HepG2 (cell line): ENCODE data around the gene GLYR1. TPM values are rescaled to one million over a fixed set of nuclear protein-coding genes. Genes with fewer than 3 reads are reported as not detected.

ENCODE experiments used
- ATAC-seq: fragments of 200-7000 bp; cut with Tn5 transposase; 3 replicates; pipeline ENCODE4 v1.9.1; 2020; ENCODE audit warnings: mild to moderate bottlenecking, moderate library complexity
- BruUV-seq: library from RNA; stranded (reverse); fragments of 400-500 nt; replicated peaks from 2 replicates; lab custom pipeline; 2021; lab: Mats Ljungman, UMichigan
- CTCF ChIA-PET: fragments of 300-600 bp; formaldehyde crosslinking; extraction: SDS; loops from one replicate; lab custom pipeline; 2021; ENCODE audit warnings: low total read pairs, inconsistent platforms, low intra/inter-chr PET ratio; lab: Yijun Ruan, JAX
- POLR2A ChIA-PET: fragments of 350-600 bp; sonication (Branson Sonifier 250); formaldehyde crosslinking; loops from one replicate; lab custom pipeline; 2020; ENCODE audit warnings: antibody characterized with exemption, inconsistent platforms; lab: Yijun Ruan, JAX
- DNase-seq: peaks from one replicate; pipeline ENCODE4 v3.0.0-alpha.2; 2015; ENCODE audit warnings: low spot score
- FAIRE-seq: peaks from 3 replicates; lab custom pipeline; 2011; peaks lifted over from hg19 to GRCh38; lab: Jason Lieb, UNC
- H2AFZ ChIP-seq: one replicate; pipeline ENCODE4 v1.6.1; 2011; ENCODE audit warnings: low read length, inconsistent platforms
- H3K27ac ChIP-seq: fragments of 300-600 bp; 3 replicates; pipeline ENCODE4 v1.8.0; 2011; ENCODE audit warnings: mixed run types, mild to moderate bottlenecking, mixed read lengths, low read length, inconsistent platforms; ENCODE audit not compliant: insufficient read depth; ENCODE audit errors: extremely low read length
- H3K27me3 ChIP-seq, 2 experiments: fragments of 200-600 bp in 1 of 2; 2 replicates in 1 of 2; 3 replicates in 1 of 2; pipeline versions ENCODE4 v1.6.0 to v1.8.0; 2011; ENCODE audit warnings: low read length in 2 of 2, mild to moderate bottlenecking in 2 of 2, moderate library complexity in 2 of 2, inconsistent platforms in 1 of 2; ENCODE audit not compliant: insufficient read depth in 2 of 2, control insufficient read depth in 1 of 2
- H3K36me3 ChIP-seq, 2 experiments: fragments of 200-600 bp in 1 of 2; replicated peaks in 1 of 2; 2 replicates in 1 of 2; 3 replicates in 1 of 2; pipeline versions ENCODE4 v1.5.1 to v1.8.0; 2011; ENCODE audit warnings: low read length in 2 of 2, inconsistent platforms in 1 of 2; ENCODE audit not compliant: insufficient read depth in 2 of 2, control insufficient read depth in 1 of 2
- H3K4me1 ChIP-seq: 2 replicates; pipeline ENCODE4 v1.5.1; 2012; ENCODE audit warnings: low read length, inconsistent platforms; ENCODE audit not compliant: insufficient read depth
- H3K4me2 ChIP-seq: 2 replicates; pipeline ENCODE4 v1.6.0; 2011; ENCODE audit warnings: low read depth, low read length, inconsistent platforms
- H3K4me3 ChIP-seq, 3 experiments: fragments of 200-600 bp in 1 of 3; sonication (generic), shearing (Covaris generic) in 1 of 3; replicated peaks in 1 of 3; 2 replicates each; pipeline ENCODE4 v1.5.1; 2011 to 2016; ENCODE audit warnings: low read length in 3 of 3, inconsistent platforms in 2 of 3, low read depth in 2 of 3, mild to moderate bottlenecking in 2 of 3, control low read depth in 1 of 3, mixed read lengths in 1 of 3; ENCODE audit not compliant: insufficient read depth in 1 of 3
- H3K79me2 ChIP-seq: one replicate; pipeline ENCODE4 v1.6.1; 2011; ENCODE audit warnings: low read length, inconsistent platforms; ENCODE audit not compliant: insufficient read depth
- H3K9ac ChIP-seq: 2 replicates; pipeline ENCODE4 v1.6.0; 2011; ENCODE audit warnings: mild to moderate bottlenecking, low read depth, low read length, inconsistent platforms; ENCODE audit not compliant: insufficient read depth
- H3K9me3 ChIP-seq: 2 replicates; pipeline ENCODE4 v1.5.1; 2012; ENCODE audit warnings: mild to moderate bottlenecking, low read length
- H4K20me1 ChIP-seq: 2 replicates; pipeline ENCODE4 v1.6.0; 2011; ENCODE audit warnings: inconsistent platforms, mild to moderate bottlenecking, low read length, moderate library complexity; ENCODE audit not compliant: insufficient read depth
- AGO2 ChIP-seq: fragments of 200-400 bp; formaldehyde crosslinking; optimal IDR thresholded peaks from 2 replicates; pipeline ENCODE3; 2017; ENCODE audit warnings: mild to moderate bottlenecking, low read depth, low read length, moderate library complexity
- AHR ChIP-seq: IDR thresholded peaks from 2 replicates; pipeline ENCODE4 v1.6.1; 2018; ENCODE audit warnings: missing genetic modification reagents, missing compliant biosample characterization
- KDM2A ChIP-seq: sonication (generic); formaldehyde crosslinking; IDR thresholded peaks from 2 replicates; pipeline ENCODE4 v1.4.0; 2020; ENCODE audit warnings: low read depth, missing genetic modification reagents, borderline replicate concordance
- KLF13 ChIP-seq: sonication (generic); formaldehyde crosslinking; IDR thresholded peaks from 2 replicates; pipeline ENCODE4 v1.4.0; 2020; ENCODE audit warnings: mild to moderate bottlenecking, missing genetic modification reagents
- ZKSCAN8 ChIP-seq: IDR thresholded peaks from 2 replicates; pipeline ENCODE4 v1.6.1; 2016; ENCODE audit warnings: borderline replicate concordance, missing genetic modification reagents, missing compliant biosample characterization
- ZMYM3 ChIP-seq: sonication (generic); formaldehyde crosslinking; IDR thresholded peaks from 2 replicates; pipeline ENCODE4 v1.5.1; 2020; ENCODE audit warnings: mild to moderate bottlenecking, missing genetic modification reagents
- ZNF180 ChIP-seq: sonication (generic); formaldehyde crosslinking; IDR thresholded peaks from 2 replicates; pipeline ENCODE4 v1.4.0; 2020; ENCODE audit warnings: low read depth, missing genetic modification reagents, borderline replicate concordance
- ZNF350 ChIP-seq: sonication (generic); formaldehyde crosslinking; IDR thresholded peaks from 2 replicates; pipeline ENCODE4 v1.4.0; 2020; ENCODE audit warnings: mild to moderate bottlenecking, low read depth, missing genetic modification reagents, borderline replicate concordance
- ZNF562 ChIP-seq: sonication (generic); formaldehyde crosslinking; IDR thresholded peaks from 2 replicates; pipeline ENCODE4 v1.8.0; 2022; ENCODE audit warnings: missing genetic modification reagents, borderline replicate concordance
- ZNF891 ChIP-seq: sonication (generic); formaldehyde crosslinking; IDR thresholded peaks from 2 replicates; pipeline ENCODE4 v1.5.0; 2020; ENCODE audit warnings: mild to moderate bottlenecking, missing genetic modification reagents
- ZSCAN22 ChIP-seq: sonication (generic); formaldehyde crosslinking; IDR thresholded peaks from 2 replicates; pipeline ENCODE4 v1.4.0; 2020; ENCODE audit warnings: mild to moderate bottlenecking, missing genetic modification reagents
- WGBS: methylation state at CpG from one replicate; pipeline ENCODE4 v1.1.6; 2017; ENCODE audit warnings: low lambda C conversion rate; 5-methylcytosine and 5-hydroxymethylcytosine counted together
- in situ Hi-C: cut with HindIII; loops from 2 replicates; pipeline ENCODE4 v1.10.0; 2017; ENCODE audit warnings: low pct_unique_long_range_greater_than_20kb; ENCODE audit not compliant: extremely low pct_ligation_motif_present
- intact Hi-C: fragments of 100-400 bp; cut with micrococcal nuclease; formaldehyde crosslinking; loops from one replicate; pipeline ENCODE4 v1.10.0; 2022; ENCODE audit not compliant: unreplicated experiment
- polyA plus RNA-seq, 8 experiments: library from polyadenylated mRNA; depleted of rRNA in 3 of 8; stranded (reverse) in 7 of 8; unstranded in 1 of 8; fragments of >200 nt; fragmentation: Illumina TruSeq in 4 of 8; extraction: Trizol in 4 of 8; gene quantifications; 2 replicates each; pipeline versions ENCODE4 v1.2.1 to v1.2.3, GENCODE V29; 2011 to 2016; ENCODE audit warnings: low read depth in 4 of 8, missing spikeins in 1 of 8, mixed read lengths in 1 of 8; ENCODE audit not compliant: insufficient read depth in 1 of 8
- total RNA-seq, 5 experiments: library from RNA; depleted of rRNA; stranded (reverse); fragments of >200 nt; fragmentation: Illumina TruSeq; extraction: Trizol; gene quantifications; 2 replicates each; pipeline ENCODE4 v1.2.3, GENCODE V29; 2016; ENCODE audit warnings: low read depth in 1 of 5
- TF ChIP-seq, protein P1 (sequence below): sonication (generic); formaldehyde crosslinking; IDR thresholded peaks from 2 replicates; pipeline ENCODE4 v1.4.0; 2020; ENCODE audit warnings: missing genetic modification reagents
- TF ChIP-seq, protein P2 (sequence below): sonication (generic); formaldehyde crosslinking; IDR thresholded peaks from 2 replicates; pipeline ENCODE4 v1.4.0; 2020; ENCODE audit warnings: missing genetic modification reagents
- TF ChIP-seq, protein P3 (sequence below): IDR thresholded peaks from 2 replicates; pipeline ENCODE4 v1.6.1; 2016; ENCODE audit warnings: low read depth
- TF ChIP-seq, protein P4 (sequence below): IDR thresholded peaks from 2 replicates; pipeline ENCODE4 v1.6.1; 2016

Gene GLYR1
- total and polyA plus RNA-seq, 2 of the 13 experiments (the other 11 are each of a cell fraction or from before 2014, with no cell fraction given): 28.3 to 48.7 TPM

DNA sequence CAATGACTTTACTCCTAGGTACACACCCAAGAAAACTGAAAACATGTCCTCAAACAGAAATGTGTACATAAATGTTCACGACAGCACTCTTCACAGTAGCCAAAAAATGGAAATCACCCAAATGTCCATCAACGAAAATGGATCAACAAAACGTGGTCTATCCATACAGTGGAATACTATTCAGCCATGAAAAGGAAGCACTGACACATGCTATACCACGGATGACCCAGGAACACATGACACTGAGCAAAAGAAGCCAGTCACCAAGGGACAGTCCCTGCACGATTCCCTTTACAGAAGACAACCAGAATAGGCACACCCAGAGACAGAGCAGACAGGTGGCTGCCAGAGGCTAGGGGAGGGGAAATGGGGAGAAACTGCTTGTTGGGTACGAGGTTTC is 91.4 kb downstream of the GLYR1 start:
- Histone ChIP-seq H2AFZ (no peak overlapping the region), H3K27me3 (no peaks in the 10 kb centered on the region), H3K4me1 (no peaks in the 10 kb centered on the region), H4K20me1 (no peaks in the 10 kb centered on the region)
- CTCF ChIA-PET: no interaction called here
- FAIRE-seq (no peak), ATAC-seq (no peak), DNase-seq (no peak)
- WGBS: 94% methylated on average over 6 of the region's 6 CpGs
- TF ChIP-seq ZMYM3 (peak; percentile 66; the same call in 1 of the 2 replicates), ZNF562 (CRISPR knock-in tag) (no peak)
- TF ChIP-seq, all 625 proteins: peak for 1
- Histone ChIP-seq H3K79me2 (peaks cover 3% of the 10 kb centered on the region), H3K27ac (no peak overlapping the region), H3K9me3 (no peaks in the 10 kb centered on the region; the same call in 1 of the 2 replicates), H3K36me3 (peaks cover 29 to 69% of the 10 kb centered on the region in 2 experiments), H3K4me3 (no peak overlapping the region), H3K4me2 (no peak overlapping the region), H3K9ac (no peak overlapping the region)
- intact Hi-C loops (no loop called here), in situ Hi-C loops (no loop called here)
- POLR2A ChIA-PET: no interaction called here
- BruUV-seq: no TSS peak

DNA sequence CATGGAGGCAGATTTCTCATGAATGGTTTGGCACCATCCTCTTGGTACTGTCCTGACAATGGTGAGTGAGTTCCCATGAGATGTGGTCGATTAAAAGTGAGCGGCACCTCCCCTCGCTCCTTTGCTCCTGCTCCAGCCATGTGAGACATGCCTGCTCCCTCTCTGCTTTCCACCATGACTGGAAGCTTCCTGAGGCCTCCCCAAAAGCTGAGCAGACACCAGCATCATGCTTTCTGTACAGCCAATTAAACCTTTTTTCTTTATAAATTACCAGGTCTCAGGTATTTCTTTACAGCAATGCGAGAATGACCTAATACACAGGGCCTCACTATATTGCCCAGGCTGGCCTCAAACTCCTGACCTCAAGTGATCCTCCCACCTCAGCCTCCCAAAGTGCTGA is 92.2 kb downstream of the GLYR1 start:
- in situ Hi-C loops: no loop called here
- ChIA-PET POLR2A (no interaction called here), CTCF (no interaction called here)
- Histone ChIP-seq H4K20me1 (no peaks in the 10 kb centered on the region), H3K27ac (no peak overlapping the region), H3K27me3 (no peaks in the 10 kb centered on the region), H3K4me3 (no peak overlapping the region), H3K79me2 (peaks cover 3% of the 10 kb centered on the region), H3K36me3 (peaks cover 22 to 61% of the 10 kb centered on the region in 2 experiments), H3K4me2 (no peak overlapping the region), H2AFZ (no peak overlapping the region), H3K9me3 (no peaks in the 10 kb centered on the region; the same call in 1 of the 2 replicates), H3K4me1 (no peaks in the 10 kb centered on the region), H3K9ac (no peak overlapping the region)
- no peak for FAIRE-seq
- intact Hi-C loops: no loop called here
- no peak for ATAC-seq
- BruUV-seq: no TSS peak
- DNase-seq: no peak
- WGBS: 100% methylated on average over 4 of the region's 4 CpGs
- TF ChIP-seq ZNF350 (no peak), ZSCAN22 (CRISPR knock-in tag) (no peak), KDM2A (CRISPR knock-in tag) (no peak), AGO2 (no peak), ZKSCAN8 (CRISPR knock-in tag) (no peak), ZNF891 (CRISPR knock-in tag) (no peak), KLF13 (CRISPR knock-in tag) (no peak), AHR (CRISPR knock-in tag) (no peak), ZNF180 (CRISPR knock-in tag) (no peak)
- TF ChIP-seq, protein P1, sequence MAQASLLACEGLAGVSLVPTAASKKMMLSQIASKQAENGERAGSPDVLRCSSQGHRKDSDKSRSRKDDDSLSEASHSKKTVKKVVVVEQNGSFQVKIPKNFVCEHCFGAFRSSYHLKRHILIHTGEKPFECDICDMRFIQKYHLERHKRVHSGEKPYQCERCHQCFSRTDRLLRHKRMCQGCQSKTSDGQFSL (CRISPR knock-in tag): no peak
- TF ChIP-seq, protein P2, sequence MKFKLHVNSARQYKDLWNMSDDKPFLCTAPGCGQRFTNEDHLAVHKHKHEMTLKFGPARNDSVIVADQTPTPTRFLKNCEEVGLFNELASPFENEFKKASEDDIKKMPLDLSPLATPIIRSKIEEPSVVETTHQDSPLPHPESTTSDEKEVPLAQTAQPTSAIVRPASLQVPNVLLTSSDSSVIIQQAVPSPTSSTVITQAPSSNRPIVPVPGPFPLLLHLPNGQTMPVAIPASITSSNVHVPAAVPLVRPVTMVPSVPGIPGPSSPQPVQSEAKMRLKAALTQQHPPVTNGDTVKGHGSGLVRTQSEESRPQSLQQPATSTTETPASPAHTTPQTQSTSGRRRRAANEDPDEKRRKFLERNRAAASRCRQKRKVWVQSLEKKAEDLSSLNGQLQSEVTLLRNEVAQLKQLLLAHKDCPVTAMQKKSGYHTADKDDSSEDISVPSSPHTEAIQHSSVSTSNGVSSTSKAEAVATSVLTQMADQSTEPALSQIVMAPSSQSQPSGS (CRISPR knock-in tag): no peak
- TF ChIP-seq, protein P3, sequence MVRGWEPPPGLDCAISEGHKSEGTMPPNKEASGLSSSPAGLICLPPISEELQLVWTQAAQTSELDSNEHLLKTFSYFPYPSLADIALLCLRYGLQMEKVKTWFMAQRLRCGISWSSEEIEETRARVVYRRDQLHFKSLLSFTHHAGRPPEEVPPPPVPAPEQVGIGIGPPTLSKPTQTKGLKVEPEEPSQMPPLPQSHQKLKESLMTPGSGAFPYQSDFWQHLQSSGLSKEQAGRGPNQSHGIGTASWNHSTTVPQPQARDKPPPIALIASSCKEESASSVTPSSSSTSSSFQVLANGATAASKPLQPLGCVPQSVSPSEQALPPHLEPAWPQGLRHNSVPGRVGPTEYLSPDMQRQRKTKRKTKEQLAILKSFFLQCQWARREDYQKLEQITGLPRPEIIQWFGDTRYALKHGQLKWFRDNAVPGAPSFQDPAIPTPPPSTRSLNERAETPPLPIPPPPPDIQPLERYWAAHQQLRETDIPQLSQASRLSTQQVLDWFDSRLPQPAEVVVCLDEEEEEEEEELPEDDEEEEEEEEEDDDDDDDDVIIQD (CRISPR knock-in tag): no peak
- TF ChIP-seq, protein P4, sequence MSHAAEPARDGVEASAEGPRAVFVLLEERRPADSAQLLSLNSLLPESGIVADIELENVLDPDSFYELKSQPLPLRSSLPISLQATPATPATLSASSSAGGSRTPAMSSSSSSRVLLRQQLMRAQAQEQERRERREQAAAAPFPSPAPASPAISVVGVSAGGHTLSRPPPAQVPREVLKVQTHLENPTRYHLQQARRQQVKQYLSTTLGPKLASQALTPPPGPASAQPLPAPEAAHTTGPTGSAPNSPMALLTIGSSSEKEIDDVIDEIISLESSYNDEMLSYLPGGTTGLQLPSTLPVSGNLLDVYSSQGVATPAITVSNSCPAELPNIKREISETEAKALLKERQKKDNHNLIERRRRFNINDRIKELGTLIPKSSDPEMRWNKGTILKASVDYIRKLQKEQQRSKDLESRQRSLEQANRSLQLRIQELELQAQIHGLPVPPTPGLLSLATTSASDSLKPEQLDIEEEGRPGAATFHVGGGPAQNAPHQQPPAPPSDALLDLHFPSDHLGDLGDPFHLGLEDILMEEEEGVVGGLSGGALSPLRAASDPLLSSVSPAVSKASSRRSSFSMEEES (CRISPR knock-in tag): no peak
